Right cardiac atrium (tissue), 5 donors: ENCODE data around the gene MYO15A. TPM values are rescaled to one million over a fixed set of nuclear protein-coding genes. Genes with fewer than 3 reads are reported as not detected.
A peak's percentile ranks its signal among the peaks of the same experiment; 100 is the strongest.

Experiments used
- ATAC-seq, 2 donors: fragments of 200-7000 bp; cut with Tn5 transposase; one replicate each; pipeline versions ENCODE4 v1.8.0 to v1.9.1; 2020; ENCODE audit warnings: moderate library complexity in 2 of 2, mild to moderate bottlenecking in 1 of 2
- DNase-seq, 3 donors: peaks; one replicate each; pipeline ENCODE4 v3.0.0-alpha.2; 2020
- H3K27ac ChIP-seq: one replicate; pipeline ENCODE4 v1.5.1; 2013; ENCODE audit warnings: mild to moderate bottlenecking, low read length, control low read depth, moderate library complexity
- H3K27me3 ChIP-seq: one replicate; pipeline ENCODE4 v1.6.1; 2013; ENCODE audit not compliant: control insufficient read depth, insufficient read depth
- H3K4me1 ChIP-seq: one replicate; pipeline ENCODE4 v1.6.1; 2013; ENCODE audit warnings: low read length; ENCODE audit not compliant: control insufficient read depth, insufficient read depth
- H3K4me3 ChIP-seq: one replicate; pipeline ENCODE4 v1.5.1; 2013; ENCODE audit warnings: low read length, control low read depth
- H3K9me3 ChIP-seq: one replicate; pipeline ENCODE4 v1.6.1; 2013; ENCODE audit warnings: low read length; ENCODE audit not compliant: control insufficient read depth
- WGBS: extraction: QIAGEN DNeasy Blood & Tissue Kit; methylation state at CpG from one replicate; pipeline ENCODE4 v1.1.7; 2013; 5-methylcytosine and 5-hydroxymethylcytosine counted together
- intact Hi-C, 4 donors: fragments of 100-400 bp; cut with DNase I; formaldehyde crosslinking; loops; one replicate each; pipeline versions ENCODE4 v1.11.0 to v1.14.0; 2022 to 2023
- polyA plus RNA-seq: library from polyadenylated mRNA; stranded (reverse); fragments of 200-250 nt; gene quantifications from one replicate; pipeline ENCODE4 v1.2.3, GENCODE V29; 2013
- total RNA-seq, 4 donors: library from RNA; stranded (reverse); fragmentation: NEBNext Ultra II Directional; extraction: Animal tissue kit (Norgen Biotek cat#: 25700); gene quantifications; one replicate each; pipeline ENCODE4 v1.2.1, GENCODE V29; 2021
- donor health status: healthy with polysubstance abuse.
- donor health status: DM: no; HTN: yes; CAD: no.
- donor health status: DM: no; HTN: no; CAD: no.
- donor health status: DM: no; HTN: yes; CAD: no; lungs with severe emphysema.
- donor health status: DM: yes; HTN: yes; CAD: no.

The MYO15A gene
- total and polyA plus RNA-seq, 5 donors: 0.34 to 0.67 (median 0.59) TPM

- Histone ChIP-seq H3K9me3 (no peaks in the 10 kb centered on the region), H3K27me3 (no peaks in the 10 kb centered on the region), H3K4me3 (no peak overlapping the region), H3K27ac (no peak overlapping the region), H3K4me1 (no peaks in the 10 kb centered on the region)
- DNase-seq (no peak), ATAC-seq (no peak)
- 69% methylated on average over 12 of the region's 12 CpGs for WGBS
- intact Hi-C loops: no loop called here
These were observed 52.9 kb downstream of the MYO15A start for GRCh38 chr17:18161207-18162145.

DNA sequence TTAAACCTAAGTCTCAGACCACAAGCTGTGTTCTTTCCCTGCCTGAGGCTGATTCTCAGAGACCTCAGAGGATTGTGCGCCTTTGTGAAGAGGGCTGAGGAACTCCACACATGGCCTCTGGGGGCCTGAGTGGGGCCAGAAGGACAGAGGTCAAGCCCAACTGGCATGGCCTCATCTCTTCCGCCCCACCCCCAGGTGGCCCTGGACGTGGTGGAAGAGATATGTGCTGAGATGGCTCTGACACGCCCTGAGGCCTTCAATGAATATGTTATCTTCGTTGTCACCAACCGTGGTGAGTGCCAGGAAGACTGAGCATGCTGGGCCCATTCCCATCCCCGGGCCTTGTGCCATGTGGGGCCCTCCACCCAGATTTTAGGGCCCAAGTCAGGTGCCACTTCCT lies 55.0 kb downstream of the MYO15A start:
- H3K9me3 ChIP-seq: no peaks in the 10 kb centered on the region
- peak in 1 of 3 donors; percentile 23 for DNase-seq
- no peak overlapping the region for H3K4me3 ChIP-seq
- intact Hi-C loops: no loop called here
- H3K27ac ChIP-seq: no peak overlapping the region
- WGBS: 62% methylated on average over 7 of the region's 7 CpGs
- no peaks in the 10 kb centered on the region for H3K4me1 ChIP-seq
- H3K27me3 ChIP-seq: no peaks in the 10 kb centered on the region
- no peak for ATAC-seq

- intact Hi-C loops: no loop called here
- WGBS: 53% methylated on average over 5 of the region's 5 CpGs
- peak in 2 of 3 donors; percentile 11 to 48 for DNase-seq
- Histone ChIP-seq H3K9me3 (no peaks in the 10 kb centered on the region), H3K4me3 (no peak overlapping the region), H3K27ac (no peak overlapping the region), H3K4me1 (no peaks in the 10 kb centered on the region), H3K27me3 (no peaks in the 10 kb centered on the region)
- ATAC-seq: no peak
These were observed 58.3 kb downstream of the MYO15A start for GRCh38 chr17:18166894-18167293.

- WGBS: 92% methylated on average over 10 of the region's 10 CpGs
- Histone ChIP-seq H3K4me1 (no peaks in the 10 kb centered on the region), H3K27ac (no peak overlapping the region), H3K4me3 (no peak overlapping the region), H3K27me3 (no peaks in the 10 kb centered on the region), H3K9me3 (no peaks in the 10 kb centered on the region)
- intact Hi-C loops: no loop called here
- no peak for ATAC-seq
- peak in 2 of 3 donors; percentile 30 to 50 for DNase-seq
These were observed 58.9 kb downstream of the MYO15A start for GRCh38 chr17:18167421-18167820.

GRCh38 chr17:18172531-18173278 lies 64.1 kb downstream of the MYO15A start:
- no peak overlapping the region for H3K27ac ChIP-seq
- ATAC-seq: peak in 1 of 2 donors; percentile 64
- H3K4me1 ChIP-seq: no peaks in the 10 kb centered on the region
- no peak overlapping the region for H3K4me3 ChIP-seq
- WGBS: 48% methylated on average over 3 of the region's 3 CpGs
- DNase-seq: no peak
- no peaks in the 10 kb centered on the region for H3K9me3 ChIP-seq
- intact Hi-C loops: no loop called here
- H3K27me3 ChIP-seq: no peaks in the 10 kb centered on the region

- H3K9me3 ChIP-seq: no peaks in the 10 kb centered on the region
- intact Hi-C loops: no loop called here
- no peak overlapping the region for H3K27ac ChIP-seq
- ATAC-seq: no peak
- whole genome bisulfite sequencing: 95% methylated on average over 14 of the region's 14 CpGs
- H3K27me3 ChIP-seq: no peaks in the 10 kb centered on the region
- H3K4me1 ChIP-seq: no peaks in the 10 kb centered on the region
- no peak overlapping the region for H3K4me3 ChIP-seq
- DNase-seq: no peak
These were observed 65.2 kb downstream of the MYO15A start for GRCh38 chr17:18173740-18174139.

- no peak for ATAC-seq
- H3K4me1 ChIP-seq: no peaks in the 10 kb centered on the region
- H3K4me3 ChIP-seq: no peak overlapping the region
- DNase-seq: no peak
- no peaks in the 10 kb centered on the region for H3K9me3 ChIP-seq
- H3K27ac ChIP-seq: no peak overlapping the region
- 82% methylated on average over 7 of the region's 7 CpGs for WGBS
- intact Hi-C loops: no loop called here
- H3K27me3 ChIP-seq: no peaks in the 10 kb centered on the region
These were observed 67.6 kb downstream of the MYO15A start for GRCh38 chr17:18176176-18176575.

DNA sequence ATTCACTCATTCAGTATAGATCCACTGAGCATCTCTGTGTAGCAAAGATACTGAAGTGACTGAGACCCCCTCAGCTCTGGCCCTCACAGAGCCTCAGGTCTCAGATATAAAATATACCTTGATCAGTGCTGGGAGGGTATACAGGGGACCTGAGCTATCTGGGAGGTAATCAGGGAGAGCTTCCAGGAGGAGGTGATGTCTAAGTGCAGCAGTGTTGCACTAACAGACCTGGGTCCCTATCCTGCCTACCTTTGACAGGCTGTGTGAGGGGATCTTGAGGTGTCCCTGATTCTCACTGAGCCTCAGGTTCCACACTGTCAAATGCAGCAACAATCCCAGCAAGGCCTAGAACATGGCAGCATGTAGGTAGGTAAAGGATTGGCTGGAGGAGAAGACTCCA lies 68.6 kb downstream of the MYO15A start:
- H3K4me3 ChIP-seq: no peak overlapping the region
- DNase-seq: no peak
- no peak overlapping the region for H3K27ac ChIP-seq
- intact Hi-C loops: no loop called here
- ATAC-seq: no peak
- no peaks in the 10 kb centered on the region for H3K4me1 ChIP-seq
- H3K9me3 ChIP-seq: no peaks in the 10 kb centered on the region
- no peaks in the 10 kb centered on the region for H3K27me3 ChIP-seq

- no peaks in the 10 kb centered on the region for H3K4me1 ChIP-seq
- no peaks in the 10 kb centered on the region for H3K27me3 ChIP-seq
- WGBS: 94% methylated on average over 8 of the region's 8 CpGs
- no peak overlapping the region for H3K27ac ChIP-seq
- intact Hi-C loops: no loop called here
- ATAC-seq (no peak), DNase-seq (no peak)
- no peaks in the 10 kb centered on the region for H3K9me3 ChIP-seq
- H3K4me3 ChIP-seq: no peak overlapping the region
These were observed 69.2 kb downstream of the MYO15A start for GRCh38 chr17:18177722-18178121.

GRCh38 chr17:18179196-18179595 lies 70.6 kb downstream of the MYO15A start:
- ATAC-seq: no peak
- intact Hi-C loops: no loop called here
- Histone ChIP-seq H3K27ac (no peak overlapping the region), H3K9me3 (no peaks in the 10 kb centered on the region), H3K4me1 (no peaks in the 10 kb centered on the region), H3K4me3 (no peak overlapping the region), H3K27me3 (no peaks in the 10 kb centered on the region)
- 100% methylated on average over 1 of the region's 1 CpG for WGBS
- DNase-seq: no peak

DNA sequence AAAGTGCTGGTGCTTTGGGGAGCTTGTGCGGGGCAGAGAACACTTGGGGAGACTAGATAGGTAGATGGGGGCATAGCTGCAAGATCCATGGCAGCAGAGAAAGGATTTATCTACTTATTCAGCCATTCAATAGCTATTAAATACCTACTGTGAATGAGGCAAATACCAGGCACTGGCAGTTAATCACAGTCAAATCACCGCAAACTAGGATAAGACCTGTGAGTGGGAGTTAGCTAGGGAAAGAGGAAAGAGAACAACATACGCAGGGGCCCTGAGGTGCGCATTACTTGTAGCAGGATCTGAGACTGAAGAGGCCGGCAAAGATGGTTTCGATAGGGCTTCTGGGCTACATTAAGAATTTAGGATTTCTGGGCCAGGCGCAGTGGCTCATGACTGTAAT lies 71.2 kb downstream of the MYO15A start:
- WGBS: 92% methylated on average over 7 of the region's 7 CpGs
- intact Hi-C loops: no loop called here
- H3K27ac ChIP-seq: no peak overlapping the region
- no peak for ATAC-seq
- no peak overlapping the region for H3K4me3 ChIP-seq
- H3K9me3 ChIP-seq: no peaks in the 10 kb centered on the region
- no peak for DNase-seq
- no peaks in the 10 kb centered on the region for H3K4me1 ChIP-seq
- H3K27me3 ChIP-seq: no peaks in the 10 kb centered on the region
